Activated T-helper 2 cell treated with anti-CD3 and anti-CD28 coated beads, Interferon-gamma antibody, Interleukin-2, Interleukin-4, amounts not matched to agents 10 μg/mL and 5 μg/mL and 100 μg/mL, durations not matched to agents 14 hours and 24 hours and 36 hours (primary cell): Measurements from ENCODE around the gene KLHL21. TPM values are rescaled to one million over a fixed set of nuclear protein-coding genes. Genes with fewer than 3 reads are reported as not detected.

ENCODE experiments used
- DNase-seq: peaks from one replicate; pipeline ENCODE4 v3.0.0; 2021; ENCODE audit warnings: low spot score
- H3K27ac Mint-ChIP-seq: one replicate; pipeline ENCODE4 v1.8.0; 2021; ENCODE audit warnings: mixed read lengths
- H3K27me3 Mint-ChIP-seq: one replicate; pipeline ENCODE4 v1.8.0; 2021; ENCODE audit warnings: low read depth, mixed read lengths
- H3K36me3 Mint-ChIP-seq: one replicate; pipeline ENCODE4 v1.8.0; 2021; ENCODE audit warnings: low read depth, mixed read lengths
- H3K4me1 Mint-ChIP-seq: one replicate; pipeline ENCODE4 v1.8.0; 2021; ENCODE audit warnings: low read depth, mixed read lengths
- H3K4me3 Mint-ChIP-seq: one replicate; pipeline ENCODE4 v1.8.0; 2021; ENCODE audit warnings: low read depth, mild to moderate bottlenecking, moderate library complexity, mixed read lengths
- H3K9me3 Mint-ChIP-seq: one replicate; pipeline ENCODE4 v1.8.0; 2021; ENCODE audit warnings: mixed read lengths
- intact Hi-C: fragments of 100-400 bp; cut with micrococcal nuclease; formaldehyde crosslinking; loops from one replicate; pipeline ENCODE4 v1.15.1; 2023
- total RNA-seq: library from RNA; stranded (reverse); gene quantifications from 2 replicates; pipeline ENCODE4 v1.2.3, GENCODE V29; 2022

Gene KLHL21
- total RNA-seq, 1 donor from 2014 or later = 21.3 TPM

DNA sequence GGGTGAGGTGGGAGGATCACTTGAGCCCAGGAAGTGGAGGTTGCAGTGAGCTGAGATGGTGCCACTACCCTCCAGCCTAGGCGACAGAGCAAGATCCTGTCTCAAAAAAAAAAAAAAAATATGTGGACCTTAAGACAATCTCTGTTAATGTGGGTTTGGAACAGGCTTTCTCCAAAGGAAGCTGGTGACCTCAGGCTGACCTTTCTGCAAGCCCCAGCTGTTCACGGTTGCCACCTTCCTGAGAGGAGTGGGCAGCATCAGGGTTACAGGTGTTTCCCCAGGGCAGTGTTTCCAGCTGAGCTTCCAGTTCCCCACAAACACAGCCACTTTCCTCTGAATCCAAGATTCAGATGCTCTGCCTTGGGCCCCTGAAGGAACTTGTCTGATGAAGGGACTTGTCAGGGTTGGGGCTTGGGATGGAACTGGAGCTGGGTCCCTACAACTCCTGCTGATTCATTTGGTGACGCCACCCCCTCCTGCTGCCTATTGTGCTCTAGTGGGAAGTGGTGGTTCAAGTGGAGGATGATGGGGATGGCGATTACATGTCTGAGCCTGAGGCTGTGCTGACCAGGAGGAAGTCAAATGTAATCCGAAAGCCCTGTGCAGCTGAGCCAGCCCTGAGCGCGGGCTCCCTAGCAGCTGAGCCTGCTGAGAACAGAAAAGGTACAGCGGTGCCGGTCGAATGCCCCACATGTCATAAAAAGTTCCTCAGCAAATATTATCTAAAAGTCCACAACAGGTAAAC lies 20.9 kb downstream of the KLHL21 start:
- no peaks in the 10 kb centered on the region for H3K9me3 Mint-ChIP-seq
- peak overlapping the region; percentile 88 for H3K4me3 Mint-ChIP-seq
- intact Hi-C loops = no loop called here
- peaks cover 11% of the 10 kb centered on the region for H3K36me3 Mint-ChIP-seq
- no peak overlapping the region for H3K27ac Mint-ChIP-seq
- DNase-seq = no peak
- peaks cover 35% of the 10 kb centered on the region for H3K4me1 Mint-ChIP-seq
- H3K27me3 Mint-ChIP-seq = no peaks in the 10 kb centered on the region

DNA sequence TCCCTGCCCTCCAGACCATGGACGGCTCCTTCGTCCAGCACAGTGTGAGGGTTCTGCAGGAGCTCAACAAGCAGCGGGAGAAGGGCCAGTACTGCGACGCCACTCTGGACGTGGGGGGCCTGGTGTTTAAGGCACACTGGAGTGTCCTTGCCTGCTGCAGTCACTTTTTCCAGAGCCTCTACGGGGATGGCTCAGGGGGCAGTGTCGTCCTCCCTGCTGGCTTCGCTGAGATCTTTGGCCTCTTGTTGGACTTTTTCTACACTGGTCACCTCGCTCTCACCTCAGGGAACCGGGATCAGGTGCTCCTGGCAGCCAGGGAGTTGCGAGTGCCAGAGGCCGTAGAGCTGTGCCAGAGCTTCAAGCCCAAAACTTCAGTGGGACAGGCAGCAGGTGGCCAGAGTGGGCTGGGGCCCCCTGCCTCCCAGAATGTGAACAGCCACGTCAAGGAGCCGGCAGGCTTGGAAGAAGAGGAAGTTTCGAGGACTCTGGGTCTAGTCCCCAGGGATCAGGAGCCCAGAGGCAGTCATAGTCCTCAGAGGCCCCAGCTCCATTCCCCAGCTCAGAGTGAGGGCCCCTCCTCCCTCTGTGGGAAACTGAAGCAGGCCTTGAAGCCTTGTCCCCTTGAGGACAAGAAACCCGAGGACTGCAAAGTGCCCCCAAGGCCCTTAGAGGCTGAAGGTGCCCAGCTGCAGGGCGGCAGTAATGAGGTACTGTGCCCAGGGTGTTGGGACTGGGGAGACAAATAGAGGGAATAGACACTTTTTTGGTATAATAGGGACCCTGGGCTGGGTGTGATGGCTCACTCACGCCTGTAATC lies 21.9 kb downstream of the KLHL21 start:
- H3K4me3 Mint-ChIP-seq = peak overlapping the region; percentile 88
- no peaks in the 10 kb centered on the region for H3K9me3 Mint-ChIP-seq
- peaks cover 35% of the 10 kb centered on the region for H3K4me1 Mint-ChIP-seq
- peak overlapping the region; percentile 88 for H3K27ac Mint-ChIP-seq
- no peaks in the 10 kb centered on the region for H3K27me3 Mint-ChIP-seq
- no peak for DNase-seq
- H3K36me3 Mint-ChIP-seq = peaks cover 11% of the 10 kb centered on the region
- intact Hi-C loops = no loop called here

DNA sequence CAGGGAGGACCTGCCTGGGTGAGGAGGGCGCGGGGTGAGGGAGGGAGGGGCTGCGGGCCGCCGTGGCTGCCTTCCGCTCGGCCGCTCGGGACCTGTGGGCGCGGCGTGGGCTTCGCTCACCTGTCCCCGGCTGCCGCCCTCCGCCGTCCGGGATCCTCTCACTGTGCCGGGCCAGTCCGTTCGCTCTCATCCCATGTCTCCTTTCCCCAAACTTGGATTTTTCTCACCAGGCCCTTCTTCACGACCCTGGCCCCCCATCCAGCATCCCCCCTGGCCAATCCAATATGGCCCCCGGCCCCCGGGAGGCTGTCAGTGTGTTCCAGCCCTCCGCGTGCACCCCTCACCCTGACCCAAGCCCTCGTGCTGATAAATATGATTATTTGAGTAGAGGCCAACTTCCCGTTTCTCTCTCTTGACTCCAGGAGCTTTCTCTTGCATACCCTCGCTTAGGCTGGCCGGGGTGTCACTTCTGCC lies 22.5 kb downstream of the KLHL21 start:
- intact Hi-C loops = no loop called here
- H3K4me3 Mint-ChIP-seq = peak overlapping the region; percentile 88
- peak overlapping the region; percentile 92 for H3K27ac Mint-ChIP-seq
- no peak for DNase-seq
- no peaks in the 10 kb centered on the region for H3K27me3 Mint-ChIP-seq
- peaks cover 35% of the 10 kb centered on the region for H3K4me1 Mint-ChIP-seq
- H3K9me3 Mint-ChIP-seq = no peaks in the 10 kb centered on the region
- H3K36me3 Mint-ChIP-seq = peaks cover 11% of the 10 kb centered on the region

DNA sequence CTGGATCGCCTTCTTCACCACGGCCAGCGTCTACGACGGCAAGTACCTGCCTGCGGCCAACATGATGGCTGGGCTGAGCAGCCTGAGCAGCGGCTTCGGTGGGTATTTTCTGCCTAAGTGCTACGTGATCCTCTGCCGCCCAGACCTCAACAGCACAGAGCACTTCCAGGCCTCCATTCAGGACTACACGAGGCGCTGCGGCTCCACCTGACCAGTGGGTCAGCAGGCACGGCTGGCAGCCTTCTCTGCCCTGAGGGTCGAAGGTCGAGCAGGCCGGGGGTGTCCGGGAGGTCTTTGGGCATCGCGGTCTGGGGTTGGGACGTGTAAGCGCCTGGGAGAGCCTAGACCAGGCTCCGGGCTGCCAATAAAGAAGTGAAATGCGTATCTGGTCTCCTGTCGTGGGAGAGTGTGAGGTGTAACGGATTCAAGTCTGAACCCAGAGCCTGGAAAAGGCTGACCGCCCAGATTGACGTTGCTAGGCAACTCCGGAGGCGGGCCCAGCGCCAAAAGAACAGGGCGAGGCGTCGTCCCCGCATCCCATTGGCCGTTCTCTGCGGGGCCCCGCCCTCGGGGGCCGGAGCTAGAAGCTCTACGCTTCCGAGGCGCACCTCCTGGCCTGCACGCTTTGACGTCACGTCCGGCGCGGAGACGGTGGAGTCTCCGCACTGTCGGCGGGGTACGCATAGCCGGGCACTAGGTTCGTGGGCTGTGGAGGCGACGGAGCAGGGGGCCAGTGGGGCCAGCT lies 23.1 kb downstream of the KLHL21 start, which contains the start of gene ZBTB48:
TSS of gene ZBTB48 (plus strand) at position 621 of the 745 bp plus-strand sequence. CDS start 616 bp downstream, outside the sequence.
- peak; percentile 95 for DNase-seq
- Mint-ChIP-seq H3K27me3 (no peaks in the 10 kb centered on the region), H3K27ac (peak within 1 kb of the TSS; percentile 92), H3K4me1 (peaks cover 31% of the 10 kb centered on the region), H3K36me3 (peaks cover 10% of the 10 kb centered on the region), H3K4me3 (peak within 1 kb of the TSS; percentile 88), H3K9me3 (no peaks in the 10 kb centered on the region)
- intact Hi-C loops = loop anchor here (1.0 to 2.0 kb wide), 2 partner anchors 24 to 25 kb away; partner anchors contain the start of genes NOL9 and TAS1R1

DNA sequence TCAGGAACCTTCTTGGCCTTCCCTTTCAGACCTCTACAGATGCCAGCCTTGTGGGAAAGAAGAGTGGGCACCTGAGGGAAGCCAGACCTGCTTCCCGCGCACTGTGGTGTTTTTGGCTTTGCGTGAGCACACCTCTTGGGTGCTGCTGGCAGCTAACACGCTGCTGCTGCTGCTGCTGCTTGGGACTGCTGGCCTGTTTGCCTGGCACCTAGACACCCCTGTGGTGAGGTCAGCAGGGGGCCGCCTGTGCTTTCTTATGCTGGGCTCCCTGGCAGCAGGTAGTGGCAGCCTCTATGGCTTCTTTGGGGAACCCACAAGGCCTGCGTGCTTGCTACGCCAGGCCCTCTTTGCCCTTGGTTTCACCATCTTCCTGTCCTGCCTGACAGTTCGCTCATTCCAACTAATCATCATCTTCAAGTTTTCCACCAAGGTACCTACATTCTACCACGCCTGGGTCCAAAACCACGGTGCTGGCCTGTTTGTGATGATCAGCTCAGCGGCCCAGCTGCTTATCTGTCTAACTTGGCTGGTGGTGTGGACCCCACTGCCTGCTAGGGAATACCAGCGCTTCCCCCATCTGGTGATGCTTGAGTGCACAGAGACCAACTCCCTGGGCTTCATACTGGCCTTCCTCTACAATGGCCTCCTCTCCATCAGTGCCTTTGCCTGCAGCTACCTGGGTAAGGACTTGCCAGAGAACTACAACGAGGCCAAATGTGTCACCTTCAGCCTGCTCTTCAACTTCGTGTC lies 23.9 kb downstream of the KLHL21 start:
- H3K27me3 Mint-ChIP-seq = no peaks in the 10 kb centered on the region
- DNase-seq = no peak
- no peak overlapping the region for H3K27ac Mint-ChIP-seq
- peaks cover 29% of the 10 kb centered on the region for H3K4me1 Mint-ChIP-seq
- no peaks in the 10 kb centered on the region for H3K9me3 Mint-ChIP-seq
- peaks cover 7% of the 10 kb centered on the region for H3K36me3 Mint-ChIP-seq
- intact Hi-C loops = loop anchor here (1.0 to 2.0 kb wide), 2 partner anchors 24 to 25 kb away; partner anchors contain the start of genes NOL9 and TAS1R1
- H3K4me3 Mint-ChIP-seq = peak overlapping the region; percentile 88

DNA sequence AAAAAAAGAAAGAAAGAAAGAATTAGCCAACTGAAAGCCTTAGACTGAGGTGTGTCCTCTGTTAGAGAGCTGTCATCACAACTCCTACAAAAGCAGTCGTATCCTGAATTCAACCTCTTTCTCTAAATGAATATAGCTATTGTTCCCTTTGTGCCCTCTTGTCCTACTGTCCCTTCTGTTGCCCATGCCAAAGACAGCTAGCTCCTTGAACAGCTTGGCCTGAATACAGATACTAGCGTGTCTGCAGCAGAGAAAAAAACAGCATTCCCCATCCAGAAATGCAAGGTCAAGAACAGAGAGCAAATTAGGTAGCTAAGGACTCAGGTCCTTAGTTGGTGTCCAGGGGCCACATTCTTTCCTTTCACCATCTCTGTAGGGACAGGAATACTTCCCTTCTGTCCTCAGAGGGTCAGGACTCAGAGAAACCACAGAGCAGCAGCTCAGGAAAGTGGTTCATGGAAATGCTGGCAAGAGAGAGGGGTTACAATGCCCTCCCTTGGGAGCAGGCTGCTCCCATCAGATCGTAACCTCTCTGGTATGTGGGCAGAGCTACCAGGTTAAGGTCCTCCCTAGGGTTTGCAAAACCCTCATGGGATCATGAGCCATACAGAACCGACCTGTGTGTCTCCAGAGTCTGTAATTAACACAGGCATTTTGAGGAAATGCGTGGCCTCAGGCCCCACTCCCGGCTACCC lies 24.7 kb downstream of the KLHL21 start:
- Mint-ChIP-seq H3K4me1 (peaks cover 29% of the 10 kb centered on the region), H3K27me3 (no peaks in the 10 kb centered on the region), H3K27ac (no peak overlapping the region), H3K36me3 (peaks cover 7% of the 10 kb centered on the region), H3K4me3 (no peak overlapping the region), H3K9me3 (no peaks in the 10 kb centered on the region)
- no peak for DNase-seq
- intact Hi-C loops = loop anchor here (2.0 kb wide), 1 partner anchor 23 kb away; the partner anchor contains the start of genes NOL9 and TAS1R1

DNA sequence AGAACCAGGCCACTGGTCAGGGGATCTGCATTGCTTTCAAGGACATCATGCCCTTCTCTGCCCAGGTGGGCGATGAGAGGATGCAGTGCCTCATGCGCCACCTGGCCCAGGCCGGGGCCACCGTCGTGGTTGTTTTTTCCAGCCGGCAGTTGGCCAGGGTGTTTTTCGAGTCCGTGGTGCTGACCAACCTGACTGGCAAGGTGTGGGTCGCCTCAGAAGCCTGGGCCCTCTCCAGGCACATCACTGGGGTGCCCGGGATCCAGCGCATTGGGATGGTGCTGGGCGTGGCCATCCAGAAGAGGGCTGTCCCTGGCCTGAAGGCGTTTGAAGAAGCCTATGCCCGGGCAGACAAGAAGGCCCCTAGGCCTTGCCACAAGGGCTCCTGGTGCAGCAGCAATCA lies 27.9 kb downstream of the KLHL21 start:
- Mint-ChIP-seq H3K4me3 (no peak overlapping the region), H3K27me3 (peaks cover 4% of the 10 kb centered on the region), H3K36me3 (no peaks in the 10 kb centered on the region), H3K4me1 (peaks cover 6% of the 10 kb centered on the region), H3K9me3 (no peaks in the 10 kb centered on the region), H3K27ac (no peak overlapping the region)
- no peak for DNase-seq
- intact Hi-C loops = no loop called here

DNA sequence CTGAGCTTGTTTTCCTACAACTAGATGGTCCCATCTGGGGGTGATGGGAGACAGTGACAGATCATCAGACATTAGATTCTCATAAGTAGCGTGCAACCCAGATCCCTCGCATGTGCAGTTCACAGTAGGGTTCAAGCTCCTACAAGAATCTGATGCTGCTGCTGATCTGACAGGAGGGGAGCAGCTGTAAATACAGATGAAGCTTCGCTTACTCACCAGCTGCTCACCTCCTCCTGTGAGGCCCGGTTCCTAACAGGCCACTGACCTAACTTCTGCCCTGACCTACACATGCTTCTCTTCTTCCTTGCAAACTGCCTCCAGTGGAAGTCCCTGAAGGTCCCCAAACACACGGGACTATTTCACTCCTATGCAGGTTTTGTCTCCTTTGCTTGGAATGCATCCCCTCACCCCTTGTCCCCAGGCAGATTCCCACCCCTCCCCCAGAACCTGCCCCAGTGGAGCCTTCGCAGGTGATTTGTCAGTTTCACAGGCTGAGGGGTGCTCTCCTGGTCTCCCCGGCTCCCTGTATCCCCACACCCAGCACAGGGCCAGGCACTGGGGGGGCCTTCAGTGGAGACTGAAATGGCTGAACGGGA lies 28.5 kb downstream of the KLHL21 start:
- H3K27me3 Mint-ChIP-seq = peaks cover 7% of the 10 kb centered on the region
- H3K4me1 Mint-ChIP-seq = peaks cover under 1% of the 10 kb centered on the region
- no peak overlapping the region for H3K4me3 Mint-ChIP-seq
- no peaks in the 10 kb centered on the region for H3K36me3 Mint-ChIP-seq
- no peak for DNase-seq
- intact Hi-C loops = no loop called here
- no peak overlapping the region for H3K27ac Mint-ChIP-seq
- no peaks in the 10 kb centered on the region for H3K9me3 Mint-ChIP-seq

DNA sequence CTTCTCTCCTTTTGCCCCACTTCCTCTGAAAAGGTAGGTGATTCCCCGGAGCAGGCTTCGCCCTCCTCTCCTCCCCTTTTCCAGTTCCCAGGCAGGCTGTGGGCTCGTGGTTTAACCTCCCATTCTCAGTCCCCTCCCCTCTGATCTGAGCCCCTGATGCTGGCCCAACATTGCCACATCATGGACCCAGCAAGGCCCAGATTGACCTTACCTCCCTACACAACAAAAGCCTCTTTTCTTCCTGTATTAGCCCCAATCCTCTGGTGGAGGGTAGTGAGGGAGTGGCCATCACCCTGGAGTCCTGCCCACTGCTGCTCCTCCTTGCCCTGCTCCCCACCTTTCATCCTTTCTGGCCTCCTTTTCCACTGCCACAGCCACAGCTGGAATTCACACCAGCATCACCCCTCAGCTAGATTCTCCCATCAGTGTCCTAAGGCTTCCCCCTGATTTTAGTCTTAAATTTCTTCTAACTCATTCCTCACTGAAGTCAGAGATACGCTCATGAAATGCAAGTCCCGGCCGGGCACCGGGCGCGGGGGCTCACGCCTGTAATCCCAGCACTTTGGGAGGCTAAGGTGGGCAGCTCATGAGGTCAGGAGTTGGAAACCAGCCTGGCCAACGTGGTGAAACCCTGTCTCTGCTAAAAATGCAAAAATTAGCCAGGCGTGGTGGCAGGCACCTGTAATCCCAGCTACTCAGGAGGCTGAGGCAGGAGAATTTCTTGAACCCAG lies 29.9 kb downstream of the KLHL21 start:
- no peaks in the 10 kb centered on the region for H3K9me3 Mint-ChIP-seq
- H3K4me1 Mint-ChIP-seq = no peaks in the 10 kb centered on the region
- peaks cover 8% of the 10 kb centered on the region for H3K27me3 Mint-ChIP-seq
- intact Hi-C loops = no loop called here
- H3K27ac Mint-ChIP-seq = no peak overlapping the region
- no peak overlapping the region for H3K4me3 Mint-ChIP-seq
- no peak for DNase-seq
- H3K36me3 Mint-ChIP-seq = no peaks in the 10 kb centered on the region

DNA sequence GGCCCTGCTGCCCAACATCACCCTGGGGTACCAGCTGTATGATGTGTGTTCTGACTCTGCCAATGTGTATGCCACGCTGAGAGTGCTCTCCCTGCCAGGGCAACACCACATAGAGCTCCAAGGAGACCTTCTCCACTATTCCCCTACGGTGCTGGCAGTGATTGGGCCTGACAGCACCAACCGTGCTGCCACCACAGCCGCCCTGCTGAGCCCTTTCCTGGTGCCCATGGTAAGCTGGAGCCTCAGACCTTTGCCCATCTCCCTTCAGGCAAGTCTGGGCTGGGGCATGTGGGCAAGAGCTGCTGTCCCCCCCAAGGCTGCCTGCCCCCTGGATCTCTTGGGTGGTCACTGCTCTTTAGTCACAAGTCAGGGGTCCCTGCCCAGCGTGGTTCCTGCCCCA lies 31.7 kb downstream of the KLHL21 start:
- H3K27me3 Mint-ChIP-seq = peaks cover 8% of the 10 kb centered on the region
- H3K27ac Mint-ChIP-seq = no peak overlapping the region
- H3K9me3 Mint-ChIP-seq = no peaks in the 10 kb centered on the region
- no peak for DNase-seq
- intact Hi-C loops = no loop called here
- no peaks in the 10 kb centered on the region for H3K36me3 Mint-ChIP-seq
- H3K4me3 Mint-ChIP-seq = no peak overlapping the region
- H3K4me1 Mint-ChIP-seq = no peaks in the 10 kb centered on the region

DNA sequence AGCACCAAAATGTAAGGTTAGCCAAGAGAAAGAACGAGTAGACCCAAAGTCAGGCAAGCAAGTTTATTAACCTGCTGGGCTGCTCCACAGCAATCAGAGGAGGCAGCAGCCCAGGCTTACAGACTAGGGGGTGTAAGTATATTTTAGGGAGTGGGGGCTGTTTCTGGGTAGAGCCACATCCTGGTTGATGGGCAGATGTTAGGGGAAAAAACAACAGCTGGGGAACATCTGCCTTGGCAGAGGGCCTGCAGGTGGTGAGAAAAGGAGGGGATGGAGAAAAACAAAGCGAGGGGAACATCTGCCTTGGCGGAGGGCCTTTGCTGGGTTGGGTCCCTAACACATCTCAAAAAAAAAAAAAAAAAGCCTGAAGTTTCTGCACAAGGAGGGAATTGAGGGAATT lies 32.6 kb downstream of the KLHL21 start:
- no peak overlapping the region for H3K27ac Mint-ChIP-seq
- DNase-seq = no peak
- intact Hi-C loops = no loop called here
- no peaks in the 10 kb centered on the region for H3K36me3 Mint-ChIP-seq
- no peak overlapping the region for H3K4me3 Mint-ChIP-seq
- H3K27me3 Mint-ChIP-seq = peaks cover 8% of the 10 kb centered on the region
- no peaks in the 10 kb centered on the region for H3K9me3 Mint-ChIP-seq
- no peaks in the 10 kb centered on the region for H3K4me1 Mint-ChIP-seq
